ENCODE data around the gene PPFIBP1.
"Not testable (repeated sequence)": the region's sequence is repeated elsewhere in the genome, so short reads cannot be mapped to it uniquely, and the experiment has no call there.

PPFIBP1 gene

GRCh38 chr12:27539191-27539631 lies 15.2 kb downstream of the PPFIBP1 start:
- Histone ChIP-seq H3K4me1 (ENCODE audit: control extremely low read depth in 1 of 4, control insufficient read depth in 4 of 4, insufficient read depth in 4 of 4, low read length in 3 of 4) (peaks cover 2 to 11% (median 9%) of the 10 kb centered on the region in 4 experiments), H3K27ac (ENCODE audit: insufficient read depth in 1 of 2, low read depth in 1 of 2, low read length in 2 of 2, poor library complexity in 1 of 2, severe bottlenecking in 2 of 2) (no peak overlapping the region), H3K36me3 (ENCODE audit: control insufficient read depth in 4 of 4, insufficient read depth in 4 of 4, low read length in 3 of 4) (peaks cover 0 to 2% (median 1%) of the 10 kb centered on the region in 4 experiments), H3K9me3 (ENCODE audit: control extremely low read depth in 1 of 5, control insufficient read depth in 4 of 5, insufficient read depth in 2 of 5, low read depth in 1 of 5, low read length in 4 of 5) (no peaks in the 10 kb centered on the region), H3K4me3 (ENCODE audit: control insufficient read depth in 1 of 7, extremely low read depth in 1 of 7, insufficient read depth in 4 of 7, low read depth in 2 of 7, low read length in 6 of 7) (no peak overlapping the region), H3K27me3 (replicated peaks in 2 of 5; ENCODE audit: control insufficient read depth in 4 of 5, insufficient read depth in 5 of 5, low read length in 4 of 5) (no peaks in the 10 kb centered on the region)
- ChIA-PET POLR2A (no interaction called here), CTCF (interaction anchor here (1.0 kb wide), 1 partner anchor 11 kb away, joined by 4 read pairs; no protein-coding TSS in a partner anchor)
- WGBS (ENCODE audit: insufficient coverage) = 72% methylated on average over 3 of the region's 4 CpGs
- no peak for DNase-seq

GRCh38 chr12:27541031-27541719 lies 17.2 kb downstream of the PPFIBP1 start:
- Histone ChIP-seq H3K27ac (ENCODE audit: insufficient read depth in 1 of 2, low read depth in 1 of 2, low read length in 2 of 2, poor library complexity in 1 of 2, severe bottlenecking in 2 of 2) (no peak overlapping the region), H3K4me3 (ENCODE audit: control insufficient read depth in 1 of 7, extremely low read depth in 1 of 7, insufficient read depth in 4 of 7, low read depth in 2 of 7, low read length in 6 of 7) (no peak overlapping the region), H3K9me3 (ENCODE audit: control extremely low read depth in 1 of 5, control insufficient read depth in 4 of 5, insufficient read depth in 2 of 5, low read depth in 1 of 5, low read length in 4 of 5) (no peaks in the 10 kb centered on the region), H3K4me1 (ENCODE audit: control extremely low read depth in 1 of 4, control insufficient read depth in 4 of 4, insufficient read depth in 4 of 4, low read length in 3 of 4) (peaks cover 0 to 4% (median 1%) of the 10 kb centered on the region in 4 experiments), H3K36me3 (ENCODE audit: control insufficient read depth in 4 of 4, insufficient read depth in 4 of 4, low read length in 3 of 4) (peaks cover 0 to 2% (median 1%) of the 10 kb centered on the region in 4 experiments), H3K27me3 (replicated peaks in 2 of 5; ENCODE audit: control insufficient read depth in 4 of 5, insufficient read depth in 5 of 5, low read length in 4 of 5) (no peaks in the 10 kb centered on the region)
- ChIA-PET POLR2A (no interaction called here), CTCF (interaction anchor here (0.9 kb wide), 1 partner anchor 15 kb away, joined by 3 read pairs; no protein-coding TSS in a partner anchor)
- no peak for DNase-seq
- WGBS (ENCODE audit: insufficient coverage) = 92% methylated on average over 2 of the region's 8 CpGs

- ChIA-PET CTCF (interaction anchor here (0.9 kb wide), 1 partner anchor 18 kb away, joined by 3 read pairs; no protein-coding TSS in a partner anchor), POLR2A (no interaction called here)
- Histone ChIP-seq H3K9me3 (ENCODE audit: control extremely low read depth in 1 of 5, control insufficient read depth in 4 of 5, insufficient read depth in 2 of 5, low read depth in 1 of 5, low read length in 4 of 5) (no peaks in the 10 kb centered on the region), H3K36me3 (ENCODE audit: control insufficient read depth in 4 of 4, insufficient read depth in 4 of 4, low read length in 3 of 4) (no peaks in the 10 kb centered on the region), H3K27ac (ENCODE audit: insufficient read depth in 1 of 2, low read depth in 1 of 2, low read length in 2 of 2, poor library complexity in 1 of 2, severe bottlenecking in 2 of 2) (no peak overlapping the region), H3K4me1 (ENCODE audit: control extremely low read depth in 1 of 4, control insufficient read depth in 4 of 4, insufficient read depth in 4 of 4, low read length in 3 of 4) (peaks cover 0 to 6% (median 1%) of the 10 kb centered on the region in 4 experiments), H3K4me3 (ENCODE audit: control insufficient read depth in 1 of 7, extremely low read depth in 1 of 7, insufficient read depth in 4 of 7, low read depth in 2 of 7, low read length in 6 of 7) (no peak overlapping the region), H3K27me3 (replicated peaks in 2 of 5; ENCODE audit: control insufficient read depth in 4 of 5, insufficient read depth in 5 of 5, low read length in 4 of 5) (no peaks in the 10 kb centered on the region)
- WGBS (ENCODE audit: insufficient coverage) = no CpG with 5 or more reads among the region's 5 CpGs
- DNase-seq = no peak
These were observed 18.6 kb downstream of the PPFIBP1 start for GRCh38 chr12:27542628-27543027.

- DNase-seq; POLR2A ChIA-PET; H3K27me3 ChIP-seq (replicated peaks in 2 of 5; ENCODE audit: control insufficient read depth in 4 of 5, insufficient read depth in 5 of 5, low read length in 4 of 5); H3K4me3 ChIP-seq (ENCODE audit: control insufficient read depth in 1 of 7, extremely low read depth in 1 of 7, insufficient read depth in 4 of 7, low read depth in 2 of 7, low read length in 6 of 7); H3K27ac ChIP-seq (ENCODE audit: insufficient read depth in 1 of 2, low read depth in 1 of 2, low read length in 2 of 2, poor library complexity in 1 of 2, severe bottlenecking in 2 of 2); H3K36me3 ChIP-seq (ENCODE audit: control insufficient read depth in 4 of 4, insufficient read depth in 4 of 4, low read length in 3 of 4); H3K9me3 ChIP-seq (ENCODE audit: control extremely low read depth in 1 of 5, control insufficient read depth in 4 of 5, insufficient read depth in 2 of 5, low read depth in 1 of 5, low read length in 4 of 5): not testable (repeated sequence)
- WGBS (ENCODE audit: insufficient coverage) = no CpG with 5 or more reads among the region's 1 CpG
- H3K4me1 ChIP-seq (ENCODE audit: control extremely low read depth in 1 of 4, control insufficient read depth in 4 of 4, insufficient read depth in 4 of 4, low read length in 3 of 4) = peaks cover 6 to 18% (median 14%) of the 10 kb centered on the region in 4 experiments
- CTCF ChIA-PET = interaction anchor here (0.6 to 1.6 kb wide), 2 partner anchors 11 to 552 kb away, joined by 3 to 4 read pairs; no protein-coding TSS in a partner anchor
These were observed 20.9 kb downstream of the PPFIBP1 start for GRCh38 chr12:27544858-27545257.

GRCh38 chr12:27545665-27546064 lies 21.7 kb downstream of the PPFIBP1 start:
- Histone ChIP-seq H3K9me3 (ENCODE audit: control extremely low read depth in 1 of 5, control insufficient read depth in 4 of 5, insufficient read depth in 2 of 5, low read depth in 1 of 5, low read length in 4 of 5) (no peaks in the 10 kb centered on the region), H3K27me3 (replicated peaks in 2 of 5; ENCODE audit: control insufficient read depth in 4 of 5, insufficient read depth in 5 of 5, low read length in 4 of 5) (no peaks in the 10 kb centered on the region), H3K4me1 (ENCODE audit: control extremely low read depth in 1 of 4, control insufficient read depth in 4 of 4, insufficient read depth in 4 of 4, low read length in 3 of 4) (peaks cover 11 to 26% (median 22%) of the 10 kb centered on the region in 4 experiments), H3K4me3 (ENCODE audit: control insufficient read depth in 1 of 7, extremely low read depth in 1 of 7, insufficient read depth in 4 of 7, low read depth in 2 of 7, low read length in 6 of 7) (no peak overlapping the region), H3K27ac (ENCODE audit: insufficient read depth in 1 of 2, low read depth in 1 of 2, low read length in 2 of 2, poor library complexity in 1 of 2, severe bottlenecking in 2 of 2) (no peak overlapping the region), H3K36me3 (ENCODE audit: control insufficient read depth in 4 of 4, insufficient read depth in 4 of 4, low read length in 3 of 4) (no peaks in the 10 kb centered on the region)
- ChIA-PET POLR2A (no interaction called here), CTCF (interaction anchor here (0.9 to 1.7 kb wide), 2 partner anchors 10 kb away, joined by 3 to 6 read pairs; no protein-coding TSS in a partner anchor)
- WGBS (ENCODE audit: insufficient coverage) = 93% methylated on average over 3 of the region's 9 CpGs
- no peak for DNase-seq

GRCh38 chr12:27547592-27547991 lies 23.6 kb downstream of the PPFIBP1 start:
- no peak overlapping the region for H3K27ac ChIP-seq (ENCODE audit: insufficient read depth in 1 of 2, low read depth in 1 of 2, low read length in 2 of 2, poor library complexity in 1 of 2, severe bottlenecking in 2 of 2)
- POLR2A ChIA-PET = no interaction called here
- H3K27me3 ChIP-seq (replicated peaks in 2 of 5; ENCODE audit: control insufficient read depth in 4 of 5, insufficient read depth in 5 of 5, low read length in 4 of 5) = no peaks in the 10 kb centered on the region
- peaks cover 11 to 33% (median 25%) of the 10 kb centered on the region in 4 experiments for H3K4me1 ChIP-seq (ENCODE audit: control extremely low read depth in 1 of 4, control insufficient read depth in 4 of 4, insufficient read depth in 4 of 4, low read length in 3 of 4)
- no peaks in the 10 kb centered on the region for H3K36me3 ChIP-seq (ENCODE audit: control insufficient read depth in 4 of 4, insufficient read depth in 4 of 4, low read length in 3 of 4)
- WGBS (ENCODE audit: insufficient coverage) = 97% methylated on average over 5 of the region's 5 CpGs
- CTCF ChIA-PET = interaction anchor here (1.3 to 2.1 kb wide), 4 partner anchors 8 to 28 kb away, joined by 3 to 9 read pairs (median 5); no protein-coding TSS in a partner anchor
- no peak for DNase-seq
- no peak overlapping the region for H3K4me3 ChIP-seq (ENCODE audit: control insufficient read depth in 1 of 7, extremely low read depth in 1 of 7, insufficient read depth in 4 of 7, low read depth in 2 of 7, low read length in 6 of 7)
- no peaks in the 10 kb centered on the region for H3K9me3 ChIP-seq (ENCODE audit: control extremely low read depth in 1 of 5, control insufficient read depth in 4 of 5, insufficient read depth in 2 of 5, low read depth in 1 of 5, low read length in 4 of 5)

Measured in common myeloid progenitor, CD34-positive (primary cell).